HG02610 (cell line): Measurements from ENCODE around the gene SYT3.

Experiments
- ATAC-seq: cut with Tn5 transposase; IDR thresholded peaks from one replicate; pipeline ENCODE4 v1.9.1; 2021; ENCODE audit warnings: mild to moderate bottlenecking, moderate library complexity; ENCODE audit not compliant: unreplicated experiment

The SYT3 gene

GRCh38 chr19:50662651-50663481 lies 23.2 kb upstream of the SYT3 start:
- ATAC-seq: no peak

- ATAC-seq: no peak
Observed at GRCh38 chr19:50661766-50662650, 22.3 kb upstream of the SYT3 start.

- ATAC-seq: no peak
Observed at GRCh38 chr19:50661023-50661422, 21.3 kb upstream of the SYT3 start.

- ATAC-seq: no peak
Observed at GRCh38 chr19:50660088-50660366, 20.3 kb upstream of the SYT3 start.

GRCh38 chr19:50659318-50660087 lies 19.8 kb upstream of the SYT3 start:
- ATAC-seq: no peak

GRCh38 chr19:50658441-50659317 lies 19.0 kb upstream of the SYT3 start:
- ATAC-seq: no peak

GRCh38 chr19:50657712-50658440 lies 18.2 kb upstream of the SYT3 start:
- ATAC-seq: no peak

GRCh38 chr19:50657222-50657669 lies 17.6 kb upstream of the SYT3 start:
- ATAC-seq: no peak

- ATAC-seq: no peak
Observed at GRCh38 chr19:50654882-50655281, 15.2 kb upstream of the SYT3 start.

- no peak for ATAC-seq
Observed at GRCh38 chr19:50652722-50653121, 13.0 kb upstream of the SYT3 start.

- ATAC-seq: no peak
Observed at GRCh38 chr19:50651174-50651573, 11.5 kb upstream of the SYT3 start.

GRCh38 chr19:50649433-50650391 lies 10.0 kb upstream of the SYT3 start, which contains the start of gene C19orf81:
C19orf81 (plus strand) TSS chr19:50649445; CDS start chr19:50649445, 0 bp downstream.
- ATAC-seq: no peak

- no peak for ATAC-seq
Observed at GRCh38 chr19:50648659-50649058, 9.0 kb upstream of the SYT3 start.

GRCh38 chr19:50647879-50648615 lies 8.4 kb upstream of the SYT3 start:
- no peak for ATAC-seq

- ATAC-seq: no peak
Observed at GRCh38 chr19:50646074-50646807, 6.6 kb upstream of the SYT3 start.

GRCh38 chr19:50645107-50645506 lies 5.4 kb upstream of the SYT3 start:
- ATAC-seq: no peak

GRCh38 chr19:50644315-50644915 lies 4.7 kb upstream of the SYT3 start:
- ATAC-seq: no peak
